ENCODE data around the gene ERGIC3.

DNA sequence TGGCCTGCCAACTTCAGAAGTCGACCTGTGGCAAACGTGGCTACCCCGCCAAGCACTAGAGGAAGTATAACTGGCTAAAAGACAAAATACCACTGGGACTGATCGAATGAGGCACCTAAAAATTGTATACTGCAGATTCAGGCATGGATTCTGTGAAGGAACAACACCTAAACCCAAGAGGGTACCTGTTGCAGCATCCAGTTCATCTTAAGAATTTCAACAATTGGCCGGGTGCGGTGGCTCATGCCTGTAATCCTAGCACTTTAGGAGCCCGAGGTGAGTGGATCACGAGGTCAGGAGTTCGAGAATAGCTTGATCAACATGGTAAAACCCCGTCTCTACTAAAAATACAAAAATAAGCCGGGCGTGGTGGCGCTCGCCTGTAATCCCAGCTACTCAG, 46.5 kb downstream of the ERGIC3 start:
- TF ChIP-seq SUZ12 (IDR thresholded peaks at IDR 0.05; ENCODE audit: unreplicated experiment) = no peak
- no peak for TF ChIP-seq CHD4 (IDR thresholded peaks at IDR 0.05)
- TF ChIP-seq POLR2A (IDR thresholded peaks at IDR 0.05; ENCODE audit: low read depth, low read length) = no peak
- TF ChIP-seq EZH2 (IDR thresholded peaks at IDR 0.05; ENCODE audit: borderline replicate concordance, control insufficient read depth, low read depth, low read length) = no peak
- no peak for TF ChIP-seq JUNB (IDR thresholded peaks at IDR 0.05)
- TF ChIP-seq, protein P1, sequence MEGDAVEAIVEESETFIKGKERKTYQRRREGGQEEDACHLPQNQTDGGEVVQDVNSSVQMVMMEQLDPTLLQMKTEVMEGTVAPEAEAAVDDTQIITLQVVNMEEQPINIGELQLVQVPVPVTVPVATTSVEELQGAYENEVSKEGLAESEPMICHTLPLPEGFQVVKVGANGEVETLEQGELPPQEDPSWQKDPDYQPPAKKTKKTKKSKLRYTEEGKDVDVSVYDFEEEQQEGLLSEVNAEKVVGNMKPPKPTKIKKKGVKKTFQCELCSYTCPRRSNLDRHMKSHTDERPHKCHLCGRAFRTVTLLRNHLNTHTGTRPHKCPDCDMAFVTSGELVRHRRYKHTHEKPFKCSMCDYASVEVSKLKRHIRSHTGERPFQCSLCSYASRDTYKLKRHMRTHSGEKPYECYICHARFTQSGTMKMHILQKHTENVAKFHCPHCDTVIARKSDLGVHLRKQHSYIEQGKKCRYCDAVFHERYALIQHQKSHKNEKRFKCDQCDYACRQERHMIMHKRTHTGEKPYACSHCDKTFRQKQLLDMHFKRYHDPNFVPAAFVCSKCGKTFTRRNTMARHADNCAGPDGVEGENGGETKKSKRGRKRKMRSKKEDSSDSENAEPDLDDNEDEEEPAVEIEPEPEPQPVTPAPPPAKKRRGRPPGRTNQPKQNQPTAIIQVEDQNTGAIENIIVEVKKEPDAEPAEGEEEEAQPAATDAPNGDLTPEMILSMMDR (IDR thresholded peaks at IDR 0.05 in 2 of 3, conservative IDR thresholded peaks at IDR 0.05 in 1 of 3; ENCODE audit: control insufficient read depth in 2 of 3, extremely low read depth in 1 of 3, insufficient read depth in 1 of 3, low read depth in 3 of 3, low read length in 3 of 3) = no peak
- no peak for TF ChIP-seq EP300 (IDR thresholded peaks at IDR 0.05; ENCODE audit: borderline replicate concordance in 1 of 2, control insufficient read depth in 1 of 2, low read depth in 2 of 2, low read length in 2 of 2)
- TF ChIP-seq FOXK2 (IDR thresholded peaks at IDR 0.05) = no peak

Measured in GM12878 (cell line).